GM21381 (cell line): Measurements from ENCODE around the gene PTTG2.

Source experiments
- ATAC-seq: cut with Tn5 transposase; IDR thresholded peaks from one replicate; pipeline ENCODE4 v1.9.1; 2021; ENCODE audit warnings: mild to moderate bottlenecking, moderate library complexity; ENCODE audit not compliant: unreplicated experiment

Gene PTTG2

GRCh38 chr4:37982736-37983135 lies 22.5 kb downstream of the PTTG2 start:
- ATAC-seq, result no peak

- no peak for ATAC-seq
These were observed 23.8 kb downstream of the PTTG2 start for GRCh38 chr4:37983951-37984350.

GRCh38 chr4:37985730-37986275 lies 25.6 kb downstream of the PTTG2 start:
- ATAC-seq, result no peak

GRCh38 chr4:37988670-37989069 lies 28.5 kb downstream of the PTTG2 start:
- ATAC-seq, result no peak

GRCh38 chr4:37989398-37990260 lies 29.4 kb downstream of the PTTG2 start:
- ATAC-seq, result no peak

- no peak for ATAC-seq
These were observed 30.6 kb downstream of the PTTG2 start for GRCh38 chr4:37990731-37991245.

- no peak for ATAC-seq
These were observed 31.6 kb downstream of the PTTG2 start for GRCh38 chr4:37991623-37992410.

GRCh38 chr4:37993806-37994205 lies 33.6 kb downstream of the PTTG2 start:
- ATAC-seq, result no peak

- ATAC-seq, result no peak
These were observed 34.4 kb downstream of the PTTG2 start for GRCh38 chr4:37994569-37994968.

- ATAC-seq, result no peak
These were observed 35.2 kb downstream of the PTTG2 start for GRCh38 chr4:37995299-37995821.

GRCh38 chr4:37995981-37996775 lies 36.0 kb downstream of the PTTG2 start:
- no peak for ATAC-seq

GRCh38 chr4:37998226-37998625 lies 38.0 kb downstream of the PTTG2 start:
- no peak for ATAC-seq

- ATAC-seq, result no peak
These were observed 39.0 kb downstream of the PTTG2 start for GRCh38 chr4:37999000-37999716.

GRCh38 chr4:37999965-38000364 lies 39.8 kb downstream of the PTTG2 start:
- ATAC-seq, result no peak

- ATAC-seq, result no peak
These were observed 41.7 kb downstream of the PTTG2 start for GRCh38 chr4:38001927-38002326.

- no peak for ATAC-seq
These were observed 42.4 kb downstream of the PTTG2 start for GRCh38 chr4:38002451-38003071.

GRCh38 chr4:38003102-38003501 lies 42.9 kb downstream of the PTTG2 start:
- no peak for ATAC-seq

GRCh38 chr4:38003628-38004027 lies 43.4 kb downstream of the PTTG2 start:
- no peak for ATAC-seq

- no peak for ATAC-seq
These were observed 43.9 kb downstream of the PTTG2 start for GRCh38 chr4:38004062-38004461.
